Right cardiac atrium (tissue), 5 donors: ENCODE results near the gene DGKD. TPM values are rescaled to one million over a fixed set of nuclear protein-coding genes. Genes with fewer than 3 reads are reported as not detected.
A peak's percentile ranks its signal among the peaks of the same experiment; 100 is the strongest.

Experiments used
- ATAC-seq, 2 donors: fragments of 200-7000 bp; cut with Tn5 transposase; one replicate each; pipeline versions ENCODE4 v1.8.0 to v1.9.1; 2020; ENCODE audit warnings: moderate library complexity in 2 of 2, mild to moderate bottlenecking in 1 of 2
- DNase-seq, 3 donors: peaks; one replicate each; pipeline ENCODE4 v3.0.0-alpha.2; 2020
- H3K27ac ChIP-seq: one replicate; pipeline ENCODE4 v1.5.1; 2013; ENCODE audit warnings: mild to moderate bottlenecking, low read length, control low read depth, moderate library complexity
- H3K27me3 ChIP-seq: one replicate; pipeline ENCODE4 v1.6.1; 2013; ENCODE audit not compliant: control insufficient read depth, insufficient read depth
- H3K4me1 ChIP-seq: one replicate; pipeline ENCODE4 v1.6.1; 2013; ENCODE audit warnings: low read length; ENCODE audit not compliant: control insufficient read depth, insufficient read depth
- H3K4me3 ChIP-seq: one replicate; pipeline ENCODE4 v1.5.1; 2013; ENCODE audit warnings: low read length, control low read depth
- H3K9me3 ChIP-seq: one replicate; pipeline ENCODE4 v1.6.1; 2013; ENCODE audit warnings: low read length; ENCODE audit not compliant: control insufficient read depth
- WGBS: extraction: QIAGEN DNeasy Blood & Tissue Kit; methylation state at CpG from one replicate; pipeline ENCODE4 v1.1.7; 2013; 5-methylcytosine and 5-hydroxymethylcytosine counted together
- intact Hi-C, 4 donors: fragments of 100-400 bp; cut with DNase I; formaldehyde crosslinking; loops; one replicate each; pipeline versions ENCODE4 v1.11.0 to v1.14.0; 2022 to 2023
- polyA plus RNA-seq: library from polyadenylated mRNA; stranded (reverse); fragments of 200-250 nt; gene quantifications from one replicate; pipeline ENCODE4 v1.2.3, GENCODE V29; 2013
- total RNA-seq, 4 donors: library from RNA; stranded (reverse); fragmentation: NEBNext Ultra II Directional; extraction: Animal tissue kit (Norgen Biotek cat#: 25700); gene quantifications; one replicate each; pipeline ENCODE4 v1.2.1, GENCODE V29; 2021
- donor health status: healthy with polysubstance abuse.
- donor health status: DM: no; HTN: yes; CAD: no.
- donor health status: DM: no; HTN: no; CAD: no.
- donor health status: DM: no; HTN: yes; CAD: no; lungs with severe emphysema.
- donor health status: DM: yes; HTN: yes; CAD: no.

The DGKD gene
- total and polyA plus RNA-seq, 5 donors, result 17.9 to 44.9 (median 34.5) TPM

DNA sequence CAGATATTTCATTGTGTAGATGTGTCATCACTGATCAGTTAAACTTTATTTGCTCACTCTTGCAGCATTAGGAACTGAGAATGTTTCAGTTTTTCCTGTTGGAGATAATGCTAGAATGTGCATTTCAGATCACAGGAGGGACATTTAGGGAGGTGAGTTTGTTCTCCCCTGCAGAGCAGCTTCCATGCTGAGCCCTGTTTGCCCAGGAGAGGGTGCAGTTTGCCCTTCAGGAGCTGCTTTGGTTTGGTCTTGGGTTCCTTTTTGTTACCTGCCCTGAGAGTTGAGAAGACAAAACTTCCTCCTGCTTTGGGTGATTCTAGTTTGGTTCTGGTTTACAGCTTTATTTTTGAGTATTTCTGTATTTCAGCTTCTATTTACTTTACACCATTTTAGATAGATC lies 49.9 kb downstream of the DGKD start:
- peaks cover 2% of the 10 kb centered on the region for H3K4me1 ChIP-seq
- DNase-seq (no peak), ATAC-seq (no peak)
- no peaks in the 10 kb centered on the region for H3K27me3 ChIP-seq
- intact Hi-C loops, result loop anchor here in 2 of 4 donors (2.0 to 5.0 kb wide), 2 partner anchors 38 to 39 kb away; no protein-coding TSS in a partner anchor
- no peak overlapping the region for H3K4me3 ChIP-seq
- no peak overlapping the region for H3K27ac ChIP-seq
- H3K9me3 ChIP-seq, result no peaks in the 10 kb centered on the region

DNA sequence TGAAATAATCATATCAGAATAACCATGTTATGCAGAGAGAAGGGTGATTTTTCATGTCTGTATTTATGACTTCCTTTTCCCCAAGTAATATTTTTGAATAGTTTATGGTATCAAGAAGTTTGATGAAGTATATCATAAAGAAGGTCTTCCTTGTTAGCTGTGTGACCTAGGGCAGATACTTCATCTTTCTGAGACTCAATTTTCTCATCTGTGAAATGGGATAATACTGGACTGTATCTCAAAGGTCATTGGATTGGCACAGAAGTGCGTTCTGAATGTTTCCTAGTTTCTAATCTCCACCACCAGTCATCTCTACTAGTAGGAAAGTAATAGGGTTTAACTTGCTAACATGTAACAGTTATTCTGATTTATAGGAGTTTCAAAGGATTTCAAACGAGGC lies 52.6 kb downstream of the DGKD start:
- Histone ChIP-seq H3K4me3 (no peak overlapping the region), H3K4me1 (peaks cover 6% of the 10 kb centered on the region), H3K9me3 (no peaks in the 10 kb centered on the region), H3K27me3 (no peaks in the 10 kb centered on the region), H3K27ac (no peak overlapping the region)
- intact Hi-C loops, result loop anchor here in 1 of 4 donors (5.0 kb wide), 1 partner anchor 35 kb away; no protein-coding TSS in a partner anchor
- no peak for DNase-seq
- WGBS, result 90% methylated on average over 2 of the region's 2 CpGs
- no peak for ATAC-seq

DNA sequence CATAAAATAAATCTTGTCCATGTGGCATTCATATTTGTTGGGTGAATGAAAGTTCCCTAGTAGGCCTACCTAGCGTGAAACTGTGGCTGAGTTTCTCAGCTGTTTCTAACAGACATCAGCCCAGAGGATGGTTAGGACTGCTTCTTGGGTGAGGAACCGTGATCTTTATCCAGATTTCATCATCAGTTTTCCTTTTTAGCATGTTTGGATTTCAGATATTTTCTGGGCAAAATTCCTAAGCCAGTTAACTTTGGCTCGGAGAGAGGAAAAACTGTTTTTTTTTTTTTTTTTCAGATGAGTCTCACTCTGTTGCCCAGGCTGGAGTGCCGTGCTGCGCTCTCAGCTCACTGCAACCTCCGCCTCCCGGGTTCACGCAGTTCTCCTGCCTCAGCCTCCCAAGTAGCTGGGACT lies 53.5 kb downstream of the DGKD start:
- Histone ChIP-seq H3K27ac (no peak overlapping the region), H3K27me3 (no peaks in the 10 kb centered on the region), H3K9me3 (no peaks in the 10 kb centered on the region), H3K4me3 (no peak overlapping the region), H3K4me1 (peaks cover 6% of the 10 kb centered on the region)
- peak in 2 of 3 donors; percentile 56 to 66 for DNase-seq
- WGBS, result 57% methylated on average over 8 of the region's 8 CpGs
- ATAC-seq, result peak; percentile 33 to 53
- intact Hi-C loops, result loop anchor here in 1 of 4 donors (5.0 kb wide), 1 partner anchor 35 kb away; no protein-coding TSS in a partner anchor

DNA sequence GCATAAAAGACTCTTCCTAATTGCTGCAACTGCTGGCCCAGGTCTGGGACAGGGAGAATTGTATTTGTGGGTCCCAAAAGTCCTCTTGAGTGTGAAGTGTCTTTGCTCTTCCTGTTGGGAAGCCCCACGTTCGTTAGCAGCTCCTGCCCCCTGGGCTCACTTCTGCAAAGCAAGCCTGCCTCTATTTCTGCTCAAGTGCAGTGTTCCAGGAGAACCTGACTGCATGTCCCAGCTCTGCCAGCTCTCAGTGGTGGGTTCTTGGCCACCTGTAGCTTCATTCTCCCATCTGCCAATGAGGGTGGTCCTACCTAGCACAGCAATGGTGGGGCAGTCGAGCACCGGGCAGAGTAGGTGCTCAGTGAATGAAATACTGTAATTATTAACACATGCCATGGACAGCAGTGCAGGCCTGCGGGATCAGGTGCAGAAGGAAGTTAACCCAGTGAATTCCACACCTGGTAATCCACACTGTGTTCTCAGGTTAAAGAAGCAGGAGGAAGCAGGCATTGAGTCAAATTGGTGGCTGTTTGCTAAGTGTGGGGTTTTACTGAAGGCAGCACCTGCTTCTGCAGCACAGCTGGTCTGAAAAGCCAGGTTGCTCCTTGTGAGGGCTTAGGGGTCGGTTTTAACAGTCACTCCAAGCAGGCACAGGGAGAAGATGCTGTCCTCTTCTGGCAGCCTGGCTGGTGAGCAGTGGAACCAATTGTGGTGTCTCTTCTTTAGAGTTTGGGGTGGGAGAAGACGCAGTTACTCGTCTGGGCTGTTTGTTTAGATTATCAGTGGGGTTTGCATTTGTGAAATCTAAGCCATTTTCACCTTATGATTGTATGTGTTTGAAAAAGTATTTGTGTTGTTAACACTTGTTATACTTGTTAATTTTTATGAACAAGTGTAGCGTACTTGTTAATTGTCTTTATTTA lies 54.3 kb downstream of the DGKD start:
- DNase-seq (no peak), ATAC-seq (peak in 1 of 2 donors; percentile 9)
- WGBS, result 74% methylated on average over 9 of the region's 9 CpGs

DNA sequence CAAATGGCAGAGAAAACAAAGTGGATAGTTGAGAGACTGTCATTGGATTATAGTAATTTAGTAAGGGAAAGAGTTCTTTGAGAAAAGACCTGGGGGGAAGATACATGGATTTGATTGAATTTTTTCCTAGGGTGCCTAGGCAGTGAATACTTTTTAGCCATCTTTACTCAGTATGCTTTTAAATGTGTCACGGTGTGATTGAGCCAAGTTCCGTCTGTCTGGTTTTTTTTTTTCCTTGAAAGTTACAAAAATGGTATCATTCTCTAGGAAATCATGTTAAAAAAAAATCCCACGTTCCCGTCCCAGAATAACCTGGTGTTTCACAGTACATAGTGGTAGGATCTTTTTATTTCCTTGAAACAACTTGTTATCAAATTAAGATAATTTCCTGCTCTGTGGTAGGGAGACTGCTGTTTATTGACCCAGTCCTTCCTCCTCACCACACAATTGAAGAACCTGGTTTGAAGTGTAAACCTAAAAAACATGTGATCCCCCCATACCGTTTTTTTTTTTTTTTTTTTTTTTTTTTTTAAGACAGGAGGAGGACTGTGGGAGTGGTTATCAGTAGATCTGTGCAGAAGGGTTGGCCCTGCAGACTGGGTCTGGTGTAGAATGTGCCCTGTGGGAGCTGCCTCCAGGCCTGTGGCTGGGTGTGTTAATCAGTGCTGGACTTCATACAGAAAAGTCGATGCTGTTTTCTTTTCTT lies 55.1 kb downstream of the DGKD start:
- Histone ChIP-seq H3K27ac (peak overlapping the region; percentile 59), H3K4me1 (peaks cover 9% of the 10 kb centered on the region), H3K27me3 (no peaks in the 10 kb centered on the region), H3K9me3 (no peaks in the 10 kb centered on the region), H3K4me3 (no peak overlapping the region)
- WGBS, result 14% methylated on average over 6 of the region's 6 CpGs
- intact Hi-C loops, result loop anchor here in 1 of 4 donors (5.0 kb wide), 1 partner anchor 33 kb away; no protein-coding TSS in a partner anchor
- DNase-seq, result peak; percentile 34 to 74 (median 63)
- peak; percentile 82 for ATAC-seq

More for the DNA sequence above, 54.3 kb downstream of the DGKD start:
- no peaks in the 10 kb centered on the region for H3K9me3 ChIP-seq
- no peak overlapping the region for H3K4me3 ChIP-seq
- H3K27me3 ChIP-seq, result no peaks in the 10 kb centered on the region
- intact Hi-C loops, result loop anchor here in 1 of 4 donors (5.0 kb wide), 1 partner anchor 34 kb away; no protein-coding TSS in a partner anchor
- peaks cover 6% of the 10 kb centered on the region for H3K4me1 ChIP-seq
- no peak overlapping the region for H3K27ac ChIP-seq

DNA sequence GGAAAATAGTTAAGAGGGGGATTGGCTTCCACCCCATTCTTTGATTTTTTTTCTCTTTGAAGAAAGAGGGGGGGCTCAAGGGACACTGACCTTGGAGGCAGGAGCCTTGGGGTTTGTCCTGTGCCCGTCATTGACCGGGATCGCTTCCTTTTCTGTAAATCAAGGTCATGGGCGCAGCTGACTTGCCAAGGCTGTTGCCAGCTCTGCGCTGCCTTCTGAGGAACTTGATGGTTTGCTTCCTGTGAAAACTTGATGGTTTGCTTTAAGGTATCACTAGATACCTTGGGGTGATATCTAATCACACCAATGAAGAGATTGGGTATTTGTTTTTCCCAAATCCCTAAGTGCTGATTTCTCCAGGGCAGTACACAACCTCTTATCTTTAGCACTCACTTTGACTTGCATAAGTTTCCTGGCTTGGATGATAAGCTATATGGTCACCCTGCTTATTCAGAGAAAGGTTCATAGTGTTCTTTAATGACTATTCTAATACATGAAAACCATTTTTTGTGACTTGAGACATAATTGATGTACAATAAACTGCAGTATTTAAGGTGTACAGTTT lies 56.0 kb downstream of the DGKD start:
- intact Hi-C loops, result no loop called here
- H3K9me3 ChIP-seq, result no peaks in the 10 kb centered on the region
- DNase-seq (no peak), ATAC-seq (peak; percentile 4 to 6)
- H3K27me3 ChIP-seq, result no peaks in the 10 kb centered on the region
- H3K27ac ChIP-seq, result peak overlapping the region; percentile 41
- H3K4me3 ChIP-seq, result no peak overlapping the region
- 61% methylated on average over 5 of the region's 5 CpGs for WGBS
- peaks cover 14% of the 10 kb centered on the region for H3K4me1 ChIP-seq

DNA sequence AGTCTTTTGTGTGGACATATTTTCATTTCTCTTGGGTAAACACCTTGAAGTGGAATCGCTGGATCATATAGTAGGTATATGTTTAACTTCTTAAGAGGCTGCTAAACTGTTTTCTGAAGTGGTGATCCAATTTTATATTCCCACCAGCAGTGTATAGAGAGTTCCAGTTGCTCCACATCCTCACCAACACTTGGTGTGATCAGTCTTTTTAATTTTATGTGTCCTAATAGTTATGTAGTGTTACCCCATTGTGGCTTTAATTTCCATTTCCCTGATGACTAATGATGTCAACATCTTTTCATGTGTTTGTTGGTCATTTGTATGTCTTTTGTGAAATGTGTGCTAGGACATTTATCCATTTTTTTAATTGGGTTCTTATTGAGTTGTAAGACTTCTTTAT lies 56.9 kb downstream of the DGKD start:
- H3K4me3 ChIP-seq, result no peak overlapping the region
- intact Hi-C loops, result no loop called here
- H3K9me3 ChIP-seq, result no peaks in the 10 kb centered on the region
- H3K27ac ChIP-seq, result no peak overlapping the region
- H3K4me1 ChIP-seq, result peaks cover 14% of the 10 kb centered on the region
- ATAC-seq, result no peak
- WGBS, result 97% methylated on average over 1 of the region's 1 CpG
- no peak for DNase-seq
- no peaks in the 10 kb centered on the region for H3K27me3 ChIP-seq

DNA sequence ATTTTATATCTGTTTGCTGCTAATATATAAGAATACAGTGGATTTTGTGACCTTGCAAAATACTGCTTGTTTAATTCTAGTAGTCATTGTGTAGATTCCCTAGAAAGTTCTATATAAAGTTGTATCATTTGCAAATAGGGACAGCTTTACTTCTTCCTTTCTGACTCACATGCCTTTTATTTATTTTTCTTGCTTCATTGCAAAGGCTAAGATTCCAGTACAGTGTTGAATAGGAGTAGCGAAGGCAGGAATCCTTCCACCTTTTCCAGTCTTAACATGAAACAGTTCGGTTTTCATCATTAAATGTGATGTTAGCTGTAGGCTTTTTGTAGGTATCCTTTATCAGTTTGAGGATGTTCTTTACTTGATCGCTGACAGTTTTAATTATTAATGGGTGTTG lies 58.1 kb downstream of the DGKD start:
- no peak for DNase-seq
- no peak overlapping the region for H3K27ac ChIP-seq
- H3K4me1 ChIP-seq, result peaks cover 14% of the 10 kb centered on the region
- ATAC-seq, result no peak
- no peak overlapping the region for H3K4me3 ChIP-seq
- intact Hi-C loops, result no loop called here
- WGBS, result 98% methylated on average over 3 of the region's 3 CpGs
- no peaks in the 10 kb centered on the region for H3K9me3 ChIP-seq
- no peaks in the 10 kb centered on the region for H3K27me3 ChIP-seq

DNA sequence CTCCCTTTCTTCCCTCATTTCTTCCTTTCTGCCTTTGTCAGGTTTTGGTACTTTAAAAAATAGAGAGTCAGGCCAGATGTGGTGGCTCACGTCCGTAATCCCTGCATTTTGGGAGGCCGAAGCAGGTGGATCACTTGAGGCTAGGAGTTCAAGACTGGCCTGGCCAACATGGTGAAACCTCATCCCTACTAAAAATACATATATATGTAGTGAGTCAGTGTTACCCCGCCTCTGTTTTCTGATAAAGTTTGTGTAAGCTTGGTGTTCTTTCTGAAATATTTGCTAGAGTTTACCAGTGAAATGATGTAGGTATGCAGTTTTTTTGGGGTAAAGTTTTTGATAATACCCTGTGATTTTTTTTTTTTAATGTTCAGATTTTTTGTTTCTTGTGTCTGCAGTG lies 58.8 kb downstream of the DGKD start:
- ATAC-seq, result no peak
- Histone ChIP-seq H3K4me1 (peaks cover 14% of the 10 kb centered on the region), H3K9me3 (no peaks in the 10 kb centered on the region), H3K4me3 (no peak overlapping the region), H3K27ac (no peak overlapping the region), H3K27me3 (no peaks in the 10 kb centered on the region)
- intact Hi-C loops, result no loop called here
- DNase-seq, result no peak
- WGBS, result 93% methylated on average over 4 of the region's 4 CpGs

DNA sequence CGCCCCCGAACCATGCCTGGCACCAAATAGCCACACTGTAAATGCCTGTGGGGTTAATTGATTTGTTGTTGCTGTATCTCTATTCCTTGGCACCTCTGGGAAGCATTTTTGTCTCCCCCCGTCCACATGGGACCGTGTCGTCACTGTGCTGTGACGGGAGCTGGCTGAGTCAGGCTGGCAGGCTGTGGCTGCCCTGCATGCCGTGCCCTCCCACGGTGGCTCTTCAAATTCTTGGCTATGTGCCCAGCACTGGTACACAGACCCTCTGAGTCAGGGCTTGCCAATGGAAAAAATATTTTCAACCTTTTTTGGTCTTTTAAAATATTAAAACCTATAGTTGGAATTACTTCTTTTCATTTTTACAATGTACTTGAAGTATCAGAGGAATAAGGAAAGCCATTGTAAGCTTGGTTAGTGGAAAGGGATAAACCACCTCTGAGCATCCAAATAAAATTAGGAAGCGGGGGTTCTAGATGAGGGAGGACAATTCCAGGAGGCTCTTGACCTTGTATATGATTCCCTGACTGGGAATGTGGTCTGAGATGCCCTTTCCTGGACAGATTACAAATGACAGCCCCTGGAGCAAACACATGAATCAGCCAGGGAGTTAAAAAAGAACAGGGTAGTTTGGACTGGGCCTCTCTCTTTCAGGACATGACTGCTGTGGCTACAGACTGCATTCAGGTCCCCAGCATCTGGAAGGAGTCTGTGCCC lies 59.4 kb downstream of the DGKD start:
- Histone ChIP-seq H3K9me3 (no peaks in the 10 kb centered on the region), H3K4me3 (no peak overlapping the region), H3K4me1 (peaks cover 12% of the 10 kb centered on the region), H3K27ac (peak overlapping the region; percentile 65), H3K27me3 (no peaks in the 10 kb centered on the region)
- peak; percentile 80 to 82 for ATAC-seq
- DNase-seq, result peak; percentile 70 to 81 (median 74)
- 59% methylated on average over 9 of the region's 9 CpGs for WGBS
- intact Hi-C loops, result no loop called here
